H1 (cell line): ENCODE data around the gene RAB10. TPM values are rescaled to one million over a fixed set of nuclear protein-coding genes. Genes with fewer than 3 reads are reported as not detected.
"Not testable (repeated sequence)": the region's sequence is repeated elsewhere in the genome, so short reads cannot be mapped to it uniquely, and the experiment has no call there.

ENCODE experiments used
- CTCF ChIA-PET: fragments of 300-600 bp; sonication (Branson Sonifier 250); formaldehyde crosslinking; loops from one replicate; lab custom pipeline; 2021; ENCODE audit not compliant: partially characterized antibody; lab: Charles Lee
- POLR2A ChIA-PET: fragments of 300-600 bp; sonication (Branson Sonifier 250); formaldehyde crosslinking; loops from one replicate; lab custom pipeline; 2021; ENCODE audit warnings: inconsistent platforms; ENCODE audit not compliant: partially characterized antibody; lab: Charles Lee
- DNase-seq, 2 experiments: peaks; one replicate each; pipeline versions ENCODE4 v3.0.0 to v3.0.0-alpha.2; 2010 to 2022; ENCODE audit warnings: low spot score in 2 of 2, low read depth in 1 of 2, mixed read lengths in 1 of 2
- FAIRE-seq: peaks from 2 replicates; lab custom pipeline; 2011; peaks lifted over from hg19 to GRCh38; lab: Jason Lieb, UNC
- H2AFZ ChIP-seq: 2 replicates; pipeline ENCODE4 v1.8.1; 2012; ENCODE audit warnings: low read length, inconsistent platforms
- H2AK5ac ChIP-seq: 2 replicates; pipeline ENCODE4 v1.6.1; 2013; ENCODE audit warnings: low read depth, low read length
- H2BK120ac ChIP-seq: replicated peaks from 2 replicates; pipeline ENCODE3; 2013; ENCODE audit warnings: low read depth, low read length, inconsistent platforms
- H2BK12ac ChIP-seq: 2 replicates; pipeline ENCODE4 v1.6.1; 2013; ENCODE audit warnings: low read depth, low read length
- H2BK15ac ChIP-seq: 2 replicates; pipeline ENCODE4 v1.6.1; 2013; ENCODE audit warnings: low read length
- H2BK20ac ChIP-seq: 2 replicates; pipeline ENCODE4 v1.6.1; 2013; ENCODE audit warnings: low read length
- H2BK5ac ChIP-seq: 2 replicates; pipeline ENCODE4 v1.6.1; 2013; ENCODE audit warnings: low read depth, low read length
- H3K14ac ChIP-seq: 2 replicates; pipeline ENCODE4 v1.6.1; 2013; ENCODE audit warnings: inconsistent platforms; ENCODE audit not compliant: insufficient read length
- H3K18ac ChIP-seq: 2 replicates; pipeline ENCODE4 v1.6.1; 2013; ENCODE audit warnings: low read length; ENCODE audit errors: extremely low read depth
- H3K23ac ChIP-seq: 2 replicates; pipeline ENCODE4 v1.6.1; 2013; ENCODE audit warnings: inconsistent platforms; ENCODE audit not compliant: insufficient read length
- H3K23me2 ChIP-seq: 2 replicates; pipeline ENCODE4 v1.6.1; 2013; ENCODE audit warnings: low read depth, low read length
- H3K27ac ChIP-seq: 2 replicates; pipeline ENCODE4 v1.6.1; 2011; ENCODE audit warnings: low read depth, low read length, inconsistent platforms
- H3K27me3 ChIP-seq, 4 experiments: replicated peaks in 1 of 4; 1 replicate in 1 of 4; 2 replicates in 3 of 4; pipeline versions ENCODE4 v1.6.1 to v1.8.1; 2011 to 2013; ENCODE audit warnings: low read length in 3 of 4, mild to moderate bottlenecking in 3 of 4, inconsistent platforms in 2 of 4, mixed read lengths in 2 of 4, moderate library complexity in 1 of 4; ENCODE audit not compliant: control insufficient read depth in 3 of 4, insufficient read depth in 3 of 4; ENCODE audit errors: extremely low read depth in 1 of 4
- H3K36me3 ChIP-seq, 4 experiments: 2 replicates each; pipeline versions ENCODE4 v1.6.1 to v1.8.1; 2011 to 2013; ENCODE audit warnings: mild to moderate bottlenecking in 4 of 4, low read length in 3 of 4, moderate library complexity in 2 of 4, control low read depth in 1 of 4, inconsistent platforms in 1 of 4; ENCODE audit not compliant: insufficient read depth in 4 of 4, control insufficient read depth in 2 of 4
- H3K4ac ChIP-seq: replicated peaks from 2 replicates; pipeline ENCODE3; 2013; ENCODE audit warnings: low read length, low read depth, mixed read lengths, inconsistent platforms; ENCODE audit not compliant: insufficient read length
- H3K4me1 ChIP-seq, 4 experiments: replicated peaks in 1 of 4; 1 replicate in 1 of 4; 2 replicates in 3 of 4; pipeline versions ENCODE4 v1.6.1 to v1.8.1; 2011 to 2013; ENCODE audit warnings: low read length in 3 of 4, inconsistent platforms in 2 of 4, mixed read lengths in 1 of 4; ENCODE audit not compliant: insufficient read depth in 4 of 4, control insufficient read depth in 3 of 4
- H3K4me2 ChIP-seq, 2 experiments: 2 replicates each; pipeline versions ENCODE4 v1.6.1 to v1.8.1; 2011 to 2013; ENCODE audit warnings: low read depth in 2 of 2, low read length in 2 of 2, control low read depth in 1 of 2, inconsistent platforms in 1 of 2, mild to moderate bottlenecking in 1 of 2; ENCODE audit not compliant: insufficient read depth in 1 of 2
- H3K4me3 ChIP-seq, 4 experiments: fragments of 200-600, 300-600 bp in 1 of 4; sonication (generic), shearing (Covaris generic), sonication (Bioruptor Twin) in 1 of 4; 2 replicates each; pipeline versions ENCODE4 v1.5.1 to v1.8.1; 2011 to 2016; ENCODE audit warnings: low read length in 4 of 4, low read depth in 3 of 4, control low read depth in 2 of 4, inconsistent platforms in 2 of 4, mild to moderate bottlenecking in 2 of 4, mixed read lengths in 1 of 4, moderate library complexity in 1 of 4; ENCODE audit not compliant: insufficient read depth in 2 of 4; ENCODE audit errors: extremely low read depth in 1 of 4
- H3K56ac ChIP-seq: replicated peaks from 2 replicates; pipeline ENCODE3; 2013; ENCODE audit warnings: low read depth, mild to moderate bottlenecking, mixed read lengths, low read length, inconsistent platforms; ENCODE audit not compliant: insufficient read length
- H3K79me1 ChIP-seq: 2 replicates; pipeline ENCODE4 v1.6.1; 2013; ENCODE audit warnings: low read depth, low read length, control low read depth
- H3K79me2 ChIP-seq, 2 experiments: 2 replicates each; pipeline versions ENCODE4 v1.6.1 to v1.8.1; 2012 to 2013; ENCODE audit warnings: low read length in 2 of 2, mild to moderate bottlenecking in 2 of 2, inconsistent platforms in 1 of 2; ENCODE audit not compliant: insufficient read depth in 2 of 2, control insufficient read depth in 1 of 2
- H3K9ac ChIP-seq, 4 experiments: replicated peaks in 1 of 4; 1 replicate in 1 of 4; 2 replicates in 3 of 4; pipeline versions ENCODE4 v1.6.1 to v1.8.1; 2011 to 2013; ENCODE audit warnings: low read depth in 3 of 4, low read length in 3 of 4, control low read depth in 2 of 4, mild to moderate bottlenecking in 2 of 4, moderate library complexity in 2 of 4, inconsistent platforms in 1 of 4; ENCODE audit errors: extremely low read depth in 1 of 4
- H3K9me3 ChIP-seq, 2 experiments: 2 replicates each; pipeline versions ENCODE4 v1.6.1 to v1.8.1; 2012 to 2013; ENCODE audit warnings: mild to moderate bottlenecking in 2 of 2, moderate library complexity in 2 of 2, control low read depth in 1 of 2, inconsistent platforms in 1 of 2, low read depth in 1 of 2, low read length in 1 of 2, mixed read lengths in 1 of 2; ENCODE audit not compliant: insufficient read depth in 2 of 2
- H4K20me1 ChIP-seq, 2 experiments: replicated peaks in 1 of 2; 2 replicates each; pipeline versions ENCODE3 to v1.8.1; 2011 to 2013; ENCODE audit warnings: inconsistent platforms in 2 of 2, low read length in 2 of 2, mild to moderate bottlenecking in 1 of 2; ENCODE audit not compliant: insufficient read depth in 2 of 2, control insufficient read depth in 1 of 2
- H4K5ac ChIP-seq: 2 replicates; pipeline ENCODE4 v1.6.1; 2013; ENCODE audit warnings: low read length, low read depth, mixed read lengths, inconsistent platforms; ENCODE audit not compliant: insufficient read length
- H4K8ac ChIP-seq: 2 replicates; pipeline ENCODE4 v1.8.0; 2013; ENCODE audit warnings: mild to moderate bottlenecking, moderate library complexity, low read length, inconsistent platforms; ENCODE audit not compliant: insufficient read depth; ENCODE audit errors: extremely low read depth
- H4K91ac ChIP-seq: replicated peaks from 2 replicates; pipeline ENCODE3; 2013; ENCODE audit warnings: low read length, mixed read lengths, inconsistent platforms; ENCODE audit not compliant: insufficient read length
- WGBS, 2 experiments: shearing (Covaris generic) in 1 of 2; methylation state at CpG; one replicate each; pipeline versions ENCODE4 v1.1.6 to v1.1.7; 2013 to 2015; ENCODE audit warnings: low lambda C conversion rate in 2 of 2, mixed read lengths in 2 of 2, inconsistent platforms in 1 of 2, low coverage in 1 of 2, missing lambda C conversion rate in 1 of 2; ENCODE audit not compliant: insufficient replicate concordance in 2 of 2, insufficient coverage in 1 of 2, insufficient read length in 1 of 2; ENCODE audit errors: extremely low coverage in 1 of 2, missing lambda C conversion rate in 1 of 2; 5-methylcytosine and 5-hydroxymethylcytosine counted together
- polyA plus RNA-seq, 7 experiments: library from polyadenylated mRNA; depleted of rRNA in 3 of 7; stranded (reverse) in 5 of 7; unstranded in 2 of 7; fragments of >200 nt in 5 of 7; fragments of 200-250 nt in 2 of 7; gene quantifications; 1 replicate in 5 of 7; 2 replicates in 1 of 7; 4 replicates in 1 of 7; pipeline versions ENCODE4 v1.2.1 to v1.2.3, GENCODE V29; 2011 to 2013; ENCODE audit warnings: missing spikeins in 2 of 7, mixed read lengths in 2 of 7
- total RNA-seq: library from RNA; stranded (reverse); fragmentation: NEBNext Ultra II Directional; extraction: Animal tissue kit (Norgen Biotek cat#: 25700); gene quantifications from 2 replicates; pipeline ENCODE4 v1.2.1, GENCODE V29; 2021

Gene RAB10
- total and polyA plus RNA-seq, 2 of the 8 experiments (the other 6 are each of a cell fraction or from before 2014, with no cell fraction given), result 42.6 to 136 TPM

- not testable (repeated sequence) for H3K27ac ChIP-seq, H3K27me3 ChIP-seq, FAIRE-seq, H2BK12ac ChIP-seq, H3K9ac ChIP-seq, H2BK15ac ChIP-seq, H2AK5ac ChIP-seq, H3K4ac ChIP-seq, H3K18ac ChIP-seq, H4K5ac ChIP-seq, H3K9me3 ChIP-seq, H3K56ac ChIP-seq, H2BK20ac ChIP-seq, H2BK120ac ChIP-seq, H2BK5ac ChIP-seq, DNase-seq, H3K4me3 ChIP-seq, H3K79me2 ChIP-seq, H3K79me1 ChIP-seq, H4K91ac ChIP-seq, H3K4me1 ChIP-seq, H2AFZ ChIP-seq, H4K20me1 ChIP-seq, H3K23ac ChIP-seq, H4K8ac ChIP-seq, H3K23me2 ChIP-seq, H3K4me2 ChIP-seq, H3K14ac ChIP-seq, H3K36me3 ChIP-seq
- CTCF ChIA-PET, result interaction anchor here (1.2 to 4.2 kb wide), 2 partner anchors 18 to 79 kb away, joined by 3 to 16 read pairs; no protein-coding TSS in a partner anchor
- POLR2A ChIA-PET, result interaction anchor here (1.1 kb wide), 1 partner anchor 9 kb away, joined by 3 read pairs; no protein-coding TSS in a partner anchor
- WGBS, 2 experiments, result 85% methylated on average over 5 of the region's 6 CpGs; no CpG with 5 or more reads in 1 of the 2 experiments
These were observed 132.7 kb downstream of the RAB10 start for GRCh38 chr2:26166541-26166940.
